Activated CD8-positive, alpha-beta memory T cell treated with anti-CD3 and anti-CD28 coated beads for 1 hour (primary cell): ENCODE measurements around the gene POU2AF2.

ENCODE experiments used
- DNase-seq, 2 donors: peaks; one replicate each; pipeline ENCODE4 v3.0.0-alpha.2; 2020; ENCODE audit warnings: low read depth in 1 of 2; ENCODE audit errors: extremely low read depth in 1 of 2

Gene POU2AF2

GRCh38 chr11:111327908-111328624 lies 82.5 kb downstream of the POU2AF2 start:
- DNase-seq = no peak

GRCh38 chr11:111329306-111330204 lies 84.0 kb downstream of the POU2AF2 start:
- no peak for DNase-seq

- DNase-seq = no peak
Measured at GRCh38 chr11:111330234-111330893, 84.8 kb downstream of the POU2AF2 start.

- DNase-seq = no peak
Measured at GRCh38 chr11:111331711-111332479, 86.4 kb downstream of the POU2AF2 start.

GRCh38 chr11:111334532-111335502 lies 89.3 kb downstream of the POU2AF2 start:
- no peak for DNase-seq

- no peak for DNase-seq
Measured at GRCh38 chr11:111335549-111335948, 90.0 kb downstream of the POU2AF2 start.
